PFSK-1 (cell line): ENCODE measurements around the gene FBXO22.

ENCODE experiments used
- FOXP2 ChIP-seq: optimal IDR thresholded peaks from 2 replicates; pipeline ENCODE3; 2011; ENCODE audit warnings: borderline replicate concordance, control low read depth, inconsistent platforms; ENCODE audit not compliant: insufficient read depth; ENCODE audit errors: extremely low read length, extremely low read depth
- POLR2AphosphoS5 ChIP-seq: IDR thresholded peaks from 2 replicates; pipeline ENCODE4 v1.6.1; 2012; ENCODE audit warnings: low read depth, mild to moderate bottlenecking, control low read depth, low read length, moderate library complexity
- SIN3A ChIP-seq: IDR thresholded peaks from 2 replicates; pipeline ENCODE4 v1.6.1; 2012; ENCODE audit warnings: mild to moderate bottlenecking, low read length, moderate library complexity, borderline replicate concordance; ENCODE audit not compliant: insufficient read depth
- TAF1 ChIP-seq: IDR thresholded peaks from 2 replicates; pipeline ENCODE4 v1.6.1; 2012; ENCODE audit warnings: low read length, control low read depth, borderline replicate concordance; ENCODE audit not compliant: insufficient read depth
- TF ChIP-seq, protein P1 (sequence below), 2 experiments: IDR thresholded peaks; 2 replicates each; pipeline versions ENCODE4 v1.6.1 to v1.8.0; 2011 to 2012; ENCODE audit warnings: low read depth in 2 of 2, low read length in 2 of 2, control low read depth in 1 of 2, inconsistent platforms in 1 of 2, mild to moderate bottlenecking in 1 of 2, moderate library complexity in 1 of 2; ENCODE audit not compliant: insufficient read depth in 1 of 2

DNA sequence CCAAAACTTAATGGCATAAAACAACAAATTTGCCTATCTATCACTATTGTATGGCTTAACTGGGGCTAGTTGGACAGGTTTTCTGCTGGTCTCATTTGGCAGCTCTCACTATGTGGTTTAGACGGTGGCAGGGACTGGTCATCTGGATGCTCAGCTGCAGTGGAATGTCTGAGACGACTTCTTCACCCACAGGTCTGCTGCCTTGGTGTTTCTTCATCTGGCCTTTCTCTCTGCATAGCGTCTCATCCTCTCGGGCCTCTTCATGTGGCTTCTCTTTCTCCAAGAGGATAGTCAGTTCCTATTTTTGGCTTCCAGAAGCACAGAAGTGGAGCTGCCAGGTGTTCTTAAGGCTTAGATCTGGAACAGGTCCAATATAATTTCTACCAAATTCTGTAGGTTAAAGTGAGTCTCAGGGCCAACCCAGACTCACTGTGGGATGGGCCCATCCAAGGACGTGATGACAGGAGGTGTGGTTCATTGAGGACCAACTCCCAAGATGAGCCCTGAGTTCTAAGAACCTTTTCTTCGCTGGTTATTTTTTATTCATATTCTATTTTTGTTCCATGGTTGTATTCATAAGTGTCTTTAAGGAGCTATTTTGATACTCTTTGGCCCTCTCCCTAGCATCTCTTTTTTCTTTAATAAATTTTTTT, 41.8 kb upstream of the FBXO22 start:
- TF ChIP-seq POLR2AphosphoS5, result no peak
- TF ChIP-seq, protein P1, sequence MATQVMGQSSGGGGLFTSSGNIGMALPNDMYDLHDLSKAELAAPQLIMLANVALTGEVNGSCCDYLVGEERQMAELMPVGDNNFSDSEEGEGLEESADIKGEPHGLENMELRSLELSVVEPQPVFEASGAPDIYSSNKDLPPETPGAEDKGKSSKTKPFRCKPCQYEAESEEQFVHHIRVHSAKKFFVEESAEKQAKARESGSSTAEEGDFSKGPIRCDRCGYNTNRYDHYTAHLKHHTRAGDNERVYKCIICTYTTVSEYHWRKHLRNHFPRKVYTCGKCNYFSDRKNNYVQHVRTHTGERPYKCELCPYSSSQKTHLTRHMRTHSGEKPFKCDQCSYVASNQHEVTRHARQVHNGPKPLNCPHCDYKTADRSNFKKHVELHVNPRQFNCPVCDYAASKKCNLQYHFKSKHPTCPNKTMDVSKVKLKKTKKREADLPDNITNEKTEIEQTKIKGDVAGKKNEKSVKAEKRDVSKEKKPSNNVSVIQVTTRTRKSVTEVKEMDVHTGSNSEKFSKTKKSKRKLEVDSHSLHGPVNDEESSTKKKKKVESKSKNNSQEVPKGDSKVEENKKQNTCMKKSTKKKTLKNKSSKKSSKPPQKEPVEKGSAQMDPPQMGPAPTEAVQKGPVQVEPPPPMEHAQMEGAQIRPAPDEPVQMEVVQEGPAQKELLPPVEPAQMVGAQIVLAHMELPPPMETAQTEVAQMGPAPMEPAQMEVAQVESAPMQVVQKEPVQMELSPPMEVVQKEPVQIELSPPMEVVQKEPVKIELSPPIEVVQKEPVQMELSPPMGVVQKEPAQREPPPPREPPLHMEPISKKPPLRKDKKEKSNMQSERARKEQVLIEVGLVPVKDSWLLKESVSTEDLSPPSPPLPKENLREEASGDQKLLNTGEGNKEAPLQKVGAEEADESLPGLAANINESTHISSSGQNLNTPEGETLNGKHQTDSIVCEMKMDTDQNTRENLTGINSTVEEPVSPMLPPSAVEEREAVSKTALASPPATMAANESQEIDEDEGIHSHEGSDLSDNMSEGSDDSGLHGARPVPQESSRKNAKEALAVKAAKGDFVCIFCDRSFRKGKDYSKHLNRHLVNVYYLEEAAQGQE (IDR thresholded peaks at IDR 0.05; ENCODE audit: insufficient read depth in 1 of 2, low read depth in 2 of 2, low read length in 2 of 2), result no peak
- TF ChIP-seq SIN3A, result no peak
- TF ChIP-seq TAF1, result no peak
- TF ChIP-seq FOXP2, result no peak
